ENCODE results near the gene MAML3.

Gene MAML3

DNA sequence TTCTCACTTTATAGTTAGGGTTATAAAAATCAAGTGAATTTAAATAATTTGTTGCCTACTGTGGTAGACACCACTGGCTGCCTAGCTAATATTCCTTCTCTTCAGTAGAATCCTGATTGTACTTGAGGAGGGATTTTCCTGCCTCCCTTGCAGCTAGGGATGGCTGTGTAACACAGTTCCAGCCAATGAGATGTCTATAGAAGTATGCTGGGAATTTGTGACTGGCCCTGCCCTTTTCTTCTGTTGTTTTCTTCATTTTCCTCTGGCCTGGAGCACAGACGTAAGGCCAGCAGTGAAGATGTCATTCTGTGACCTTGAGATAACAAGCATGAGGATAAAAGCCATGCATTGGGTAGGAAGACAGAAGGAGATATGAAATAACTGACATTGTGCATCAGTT lies 343.3 kb downstream of the MAML3 start:
- TF ChIP-seq, protein P1, sequence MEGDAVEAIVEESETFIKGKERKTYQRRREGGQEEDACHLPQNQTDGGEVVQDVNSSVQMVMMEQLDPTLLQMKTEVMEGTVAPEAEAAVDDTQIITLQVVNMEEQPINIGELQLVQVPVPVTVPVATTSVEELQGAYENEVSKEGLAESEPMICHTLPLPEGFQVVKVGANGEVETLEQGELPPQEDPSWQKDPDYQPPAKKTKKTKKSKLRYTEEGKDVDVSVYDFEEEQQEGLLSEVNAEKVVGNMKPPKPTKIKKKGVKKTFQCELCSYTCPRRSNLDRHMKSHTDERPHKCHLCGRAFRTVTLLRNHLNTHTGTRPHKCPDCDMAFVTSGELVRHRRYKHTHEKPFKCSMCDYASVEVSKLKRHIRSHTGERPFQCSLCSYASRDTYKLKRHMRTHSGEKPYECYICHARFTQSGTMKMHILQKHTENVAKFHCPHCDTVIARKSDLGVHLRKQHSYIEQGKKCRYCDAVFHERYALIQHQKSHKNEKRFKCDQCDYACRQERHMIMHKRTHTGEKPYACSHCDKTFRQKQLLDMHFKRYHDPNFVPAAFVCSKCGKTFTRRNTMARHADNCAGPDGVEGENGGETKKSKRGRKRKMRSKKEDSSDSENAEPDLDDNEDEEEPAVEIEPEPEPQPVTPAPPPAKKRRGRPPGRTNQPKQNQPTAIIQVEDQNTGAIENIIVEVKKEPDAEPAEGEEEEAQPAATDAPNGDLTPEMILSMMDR (IDR thresholded peaks at IDR 0.05; ENCODE audit: extremely low read depth, missing control alignments): no peak
- no peak for DNase-seq (ENCODE audit: low spot score)

GRCh38 chr4:139809757-139810140 lies 344.2 kb downstream of the MAML3 start:
- TF ChIP-seq, protein P1 (IDR thresholded peaks at IDR 0.05; ENCODE audit: extremely low read depth, missing control alignments): no peak
- DNase-seq (ENCODE audit: low spot score): no peak

- TF ChIP-seq, protein P1 (IDR thresholded peaks at IDR 0.05; ENCODE audit: extremely low read depth, missing control alignments): no peak
- DNase-seq (ENCODE audit: low spot score): no peak
Observed at GRCh38 chr4:139808808-139809756, 344.9 kb downstream of the MAML3 start.

GRCh38 chr4:139808381-139808807 lies 345.6 kb downstream of the MAML3 start:
- TF ChIP-seq, protein P1 (IDR thresholded peaks at IDR 0.05; ENCODE audit: extremely low read depth, missing control alignments): no peak
- no peak for DNase-seq (ENCODE audit: low spot score)

DNA sequence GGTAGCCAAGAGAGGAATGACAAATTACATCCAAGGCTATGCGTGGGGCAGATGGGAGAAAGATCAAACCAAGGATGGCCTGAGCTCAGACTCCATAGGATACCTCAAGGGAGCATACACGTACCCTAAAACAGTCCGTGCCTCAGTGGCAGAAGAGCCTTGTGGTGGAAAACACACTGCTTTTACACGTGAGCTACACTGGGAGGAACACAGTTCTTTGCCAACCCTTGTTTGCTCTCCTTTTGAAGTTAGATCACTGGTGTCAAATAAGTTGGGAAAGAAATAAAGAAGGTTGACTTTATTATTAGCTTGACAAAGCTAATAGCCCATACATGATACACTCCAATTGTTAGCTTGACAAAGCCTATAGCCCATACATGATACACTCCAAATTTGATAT lies 346.5 kb downstream of the MAML3 start:
- TF ChIP-seq, protein P1 (IDR thresholded peaks at IDR 0.05; ENCODE audit: extremely low read depth, missing control alignments): no peak
- no peak for DNase-seq (ENCODE audit: low spot score)

- TF ChIP-seq, protein P1 (IDR thresholded peaks at IDR 0.05; ENCODE audit: extremely low read depth, missing control alignments): no peak
- no peak for DNase-seq (ENCODE audit: low spot score)
Observed at GRCh38 chr4:139806929-139807328, 347.1 kb downstream of the MAML3 start.

- TF ChIP-seq, protein P1 (IDR thresholded peaks at IDR 0.05; ENCODE audit: extremely low read depth, missing control alignments): no peak
- no peak for DNase-seq (ENCODE audit: low spot score)
Observed at GRCh38 chr4:139802931-139803330, 351.1 kb downstream of the MAML3 start.
